H1 (cell line): ENCODE results near the gene CYLD. TPM values are rescaled to one million over a fixed set of nuclear protein-coding genes. Genes with fewer than 3 reads are reported as not detected.

Experiments used
- CTCF ChIA-PET: fragments of 300-600 bp; sonication (Branson Sonifier 250); formaldehyde crosslinking; loops from one replicate; lab custom pipeline; 2021; ENCODE audit not compliant: partially characterized antibody; lab: Charles Lee
- POLR2A ChIA-PET: fragments of 300-600 bp; sonication (Branson Sonifier 250); formaldehyde crosslinking; loops from one replicate; lab custom pipeline; 2021; ENCODE audit warnings: inconsistent platforms; ENCODE audit not compliant: partially characterized antibody; lab: Charles Lee
- DNase-seq, 2 experiments: peaks; one replicate each; pipeline versions ENCODE4 v3.0.0 to v3.0.0-alpha.2; 2010 to 2022; ENCODE audit warnings: low spot score in 2 of 2, low read depth in 1 of 2, mixed read lengths in 1 of 2
- FAIRE-seq: peaks from 2 replicates; lab custom pipeline; 2011; peaks lifted over from hg19 to GRCh38; lab: Jason Lieb, UNC
- H2AFZ ChIP-seq: 2 replicates; pipeline ENCODE4 v1.8.1; 2012; ENCODE audit warnings: low read length, inconsistent platforms
- H2AK5ac ChIP-seq: 2 replicates; pipeline ENCODE4 v1.6.1; 2013; ENCODE audit warnings: low read depth, low read length
- H2BK120ac ChIP-seq: replicated peaks from 2 replicates; pipeline ENCODE3; 2013; ENCODE audit warnings: low read depth, low read length, inconsistent platforms
- H2BK12ac ChIP-seq: 2 replicates; pipeline ENCODE4 v1.6.1; 2013; ENCODE audit warnings: low read depth, low read length
- H2BK15ac ChIP-seq: 2 replicates; pipeline ENCODE4 v1.6.1; 2013; ENCODE audit warnings: low read length
- H2BK20ac ChIP-seq: 2 replicates; pipeline ENCODE4 v1.6.1; 2013; ENCODE audit warnings: low read length
- H2BK5ac ChIP-seq: 2 replicates; pipeline ENCODE4 v1.6.1; 2013; ENCODE audit warnings: low read depth, low read length
- H3K14ac ChIP-seq: 2 replicates; pipeline ENCODE4 v1.6.1; 2013; ENCODE audit warnings: inconsistent platforms; ENCODE audit not compliant: insufficient read length
- H3K18ac ChIP-seq: 2 replicates; pipeline ENCODE4 v1.6.1; 2013; ENCODE audit warnings: low read length; ENCODE audit errors: extremely low read depth
- H3K23ac ChIP-seq: 2 replicates; pipeline ENCODE4 v1.6.1; 2013; ENCODE audit warnings: inconsistent platforms; ENCODE audit not compliant: insufficient read length
- H3K23me2 ChIP-seq: 2 replicates; pipeline ENCODE4 v1.6.1; 2013; ENCODE audit warnings: low read depth, low read length
- H3K27ac ChIP-seq: 2 replicates; pipeline ENCODE4 v1.6.1; 2011; ENCODE audit warnings: low read depth, low read length, inconsistent platforms
- H3K27me3 ChIP-seq, 4 experiments: replicated peaks in 1 of 4; 1 replicate in 1 of 4; 2 replicates in 3 of 4; pipeline versions ENCODE4 v1.6.1 to v1.8.1; 2011 to 2013; ENCODE audit warnings: low read length in 3 of 4, mild to moderate bottlenecking in 3 of 4, inconsistent platforms in 2 of 4, mixed read lengths in 2 of 4, moderate library complexity in 1 of 4; ENCODE audit not compliant: control insufficient read depth in 3 of 4, insufficient read depth in 3 of 4; ENCODE audit errors: extremely low read depth in 1 of 4
- H3K36me3 ChIP-seq, 4 experiments: 2 replicates each; pipeline versions ENCODE4 v1.6.1 to v1.8.1; 2011 to 2013; ENCODE audit warnings: mild to moderate bottlenecking in 4 of 4, low read length in 3 of 4, moderate library complexity in 2 of 4, control low read depth in 1 of 4, inconsistent platforms in 1 of 4; ENCODE audit not compliant: insufficient read depth in 4 of 4, control insufficient read depth in 2 of 4
- H3K4ac ChIP-seq: replicated peaks from 2 replicates; pipeline ENCODE3; 2013; ENCODE audit warnings: low read length, low read depth, mixed read lengths, inconsistent platforms; ENCODE audit not compliant: insufficient read length
- H3K4me1 ChIP-seq, 4 experiments: replicated peaks in 1 of 4; 1 replicate in 1 of 4; 2 replicates in 3 of 4; pipeline versions ENCODE4 v1.6.1 to v1.8.1; 2011 to 2013; ENCODE audit warnings: low read length in 3 of 4, inconsistent platforms in 2 of 4, mixed read lengths in 1 of 4; ENCODE audit not compliant: insufficient read depth in 4 of 4, control insufficient read depth in 3 of 4
- H3K4me2 ChIP-seq, 2 experiments: 2 replicates each; pipeline versions ENCODE4 v1.6.1 to v1.8.1; 2011 to 2013; ENCODE audit warnings: low read depth in 2 of 2, low read length in 2 of 2, control low read depth in 1 of 2, inconsistent platforms in 1 of 2, mild to moderate bottlenecking in 1 of 2; ENCODE audit not compliant: insufficient read depth in 1 of 2
- H3K4me3 ChIP-seq, 4 experiments: fragments of 200-600, 300-600 bp in 1 of 4; sonication (generic), shearing (Covaris generic), sonication (Bioruptor Twin) in 1 of 4; 2 replicates each; pipeline versions ENCODE4 v1.5.1 to v1.8.1; 2011 to 2016; ENCODE audit warnings: low read length in 4 of 4, low read depth in 3 of 4, control low read depth in 2 of 4, inconsistent platforms in 2 of 4, mild to moderate bottlenecking in 2 of 4, mixed read lengths in 1 of 4, moderate library complexity in 1 of 4; ENCODE audit not compliant: insufficient read depth in 2 of 4; ENCODE audit errors: extremely low read depth in 1 of 4
- H3K56ac ChIP-seq: replicated peaks from 2 replicates; pipeline ENCODE3; 2013; ENCODE audit warnings: low read depth, mild to moderate bottlenecking, mixed read lengths, low read length, inconsistent platforms; ENCODE audit not compliant: insufficient read length
- H3K79me1 ChIP-seq: 2 replicates; pipeline ENCODE4 v1.6.1; 2013; ENCODE audit warnings: low read depth, low read length, control low read depth
- H3K79me2 ChIP-seq, 2 experiments: 2 replicates each; pipeline versions ENCODE4 v1.6.1 to v1.8.1; 2012 to 2013; ENCODE audit warnings: low read length in 2 of 2, mild to moderate bottlenecking in 2 of 2, inconsistent platforms in 1 of 2; ENCODE audit not compliant: insufficient read depth in 2 of 2, control insufficient read depth in 1 of 2
- H3K9ac ChIP-seq, 4 experiments: replicated peaks in 1 of 4; 1 replicate in 1 of 4; 2 replicates in 3 of 4; pipeline versions ENCODE4 v1.6.1 to v1.8.1; 2011 to 2013; ENCODE audit warnings: low read depth in 3 of 4, low read length in 3 of 4, control low read depth in 2 of 4, mild to moderate bottlenecking in 2 of 4, moderate library complexity in 2 of 4, inconsistent platforms in 1 of 4; ENCODE audit errors: extremely low read depth in 1 of 4
- H3K9me3 ChIP-seq, 2 experiments: 2 replicates each; pipeline versions ENCODE4 v1.6.1 to v1.8.1; 2012 to 2013; ENCODE audit warnings: mild to moderate bottlenecking in 2 of 2, moderate library complexity in 2 of 2, control low read depth in 1 of 2, inconsistent platforms in 1 of 2, low read depth in 1 of 2, low read length in 1 of 2, mixed read lengths in 1 of 2; ENCODE audit not compliant: insufficient read depth in 2 of 2
- H4K20me1 ChIP-seq, 2 experiments: replicated peaks in 1 of 2; 2 replicates each; pipeline versions ENCODE3 to v1.8.1; 2011 to 2013; ENCODE audit warnings: inconsistent platforms in 2 of 2, low read length in 2 of 2, mild to moderate bottlenecking in 1 of 2; ENCODE audit not compliant: insufficient read depth in 2 of 2, control insufficient read depth in 1 of 2
- H4K5ac ChIP-seq: 2 replicates; pipeline ENCODE4 v1.6.1; 2013; ENCODE audit warnings: low read length, low read depth, mixed read lengths, inconsistent platforms; ENCODE audit not compliant: insufficient read length
- H4K8ac ChIP-seq: 2 replicates; pipeline ENCODE4 v1.8.0; 2013; ENCODE audit warnings: mild to moderate bottlenecking, moderate library complexity, low read length, inconsistent platforms; ENCODE audit not compliant: insufficient read depth; ENCODE audit errors: extremely low read depth
- H4K91ac ChIP-seq: replicated peaks from 2 replicates; pipeline ENCODE3; 2013; ENCODE audit warnings: low read length, mixed read lengths, inconsistent platforms; ENCODE audit not compliant: insufficient read length
- BCL11A ChIP-seq, 2 experiments: IDR thresholded peaks; one replicate each; pipeline ENCODE4 v1.6.1; 2011; ENCODE audit warnings: low read depth in 2 of 2, low read length in 2 of 2, mild to moderate bottlenecking in 2 of 2
- CBX8 ChIP-seq: fragments of 300-800, 300-1000 bp; sonication (generic); IDR thresholded peaks from 2 replicates; pipeline ENCODE4 v1.7.1; 2016; ENCODE audit warnings: low read depth, low read length, borderline replicate concordance
- CEBPB ChIP-seq: IDR thresholded peaks from 2 replicates; pipeline ENCODE4 v1.6.1; 2012; ENCODE audit warnings: low read depth, low read length
- EGR1 ChIP-seq: IDR thresholded peaks from 2 replicates; pipeline ENCODE4 v1.6.1; 2011; ENCODE audit warnings: low read depth, low read length, borderline replicate concordance
- HDAC2 ChIP-seq, 2 experiments: fragments of 300-600 bp in 1 of 2; sonication (generic) in 1 of 2; IDR thresholded peaks; 2 replicates each; pipeline ENCODE4 v1.6.1; 2011 to 2012; ENCODE audit warnings: low read depth in 2 of 2, low read length in 2 of 2, mild to moderate bottlenecking in 2 of 2, moderate library complexity in 2 of 2, borderline replicate concordance in 1 of 2, inconsistent platforms in 1 of 2
- JUN ChIP-seq: IDR thresholded peaks from 2 replicates; pipeline ENCODE4 v1.6.1; 2011; ENCODE audit warnings: low read depth, mild to moderate bottlenecking, improper control_type of control experiment, low read length
- KDM5A ChIP-seq: fragments of 200-600 bp; IDR thresholded peaks from 2 replicates; pipeline ENCODE4 v1.7.1; 2012; ENCODE audit warnings: mild to moderate bottlenecking, low read length, inconsistent platforms, mixed read lengths
- NANOG ChIP-seq: IDR thresholded peaks from 2 replicates; pipeline ENCODE4 v1.6.1; 2011; ENCODE audit warnings: low read length, low read depth, mild to moderate bottlenecking, inconsistent platforms; ENCODE audit not compliant: insufficient read depth, poor library complexity, severe bottlenecking
- SP1 ChIP-seq: IDR thresholded peaks from 2 replicates; pipeline ENCODE4 v1.6.1; 2011; ENCODE audit warnings: low read depth, low read length
- TEAD4 ChIP-seq: IDR thresholded peaks from 2 replicates; pipeline ENCODE4 v1.6.1; 2012; ENCODE audit warnings: low read depth, low read length, inconsistent platforms, mixed read lengths
- WGBS, 2 experiments: shearing (Covaris generic) in 1 of 2; methylation state at CpG; one replicate each; pipeline versions ENCODE4 v1.1.6 to v1.1.7; 2013 to 2015; ENCODE audit warnings: low lambda C conversion rate in 2 of 2, mixed read lengths in 2 of 2, inconsistent platforms in 1 of 2, low coverage in 1 of 2, missing lambda C conversion rate in 1 of 2; ENCODE audit not compliant: insufficient replicate concordance in 2 of 2, insufficient coverage in 1 of 2, insufficient read length in 1 of 2; ENCODE audit errors: extremely low coverage in 1 of 2, missing lambda C conversion rate in 1 of 2; 5-methylcytosine and 5-hydroxymethylcytosine counted together
- polyA plus RNA-seq, 7 experiments: library from polyadenylated mRNA; depleted of rRNA in 3 of 7; stranded (reverse) in 5 of 7; unstranded in 2 of 7; fragments of >200 nt in 5 of 7; fragments of 200-250 nt in 2 of 7; gene quantifications; 1 replicate in 5 of 7; 2 replicates in 1 of 7; 4 replicates in 1 of 7; pipeline versions ENCODE4 v1.2.1 to v1.2.3, GENCODE V29; 2011 to 2013; ENCODE audit warnings: missing spikeins in 2 of 7, mixed read lengths in 2 of 7
- total RNA-seq: library from RNA; stranded (reverse); fragmentation: NEBNext Ultra II Directional; extraction: Animal tissue kit (Norgen Biotek cat#: 25700); gene quantifications from 2 replicates; pipeline ENCODE4 v1.2.1, GENCODE V29; 2021
- TF ChIP-seq, protein P1 (sequence below), 3 experiments: IDR thresholded peaks; 1 replicate in 2 of 3; 2 replicates in 1 of 3; pipeline versions ENCODE4 v1.5.1 to v1.6.1; 2011; ENCODE audit warnings: low read length in 3 of 3, mild to moderate bottlenecking in 3 of 3, inconsistent platforms in 2 of 3, low read depth in 1 of 3, moderate library complexity in 1 of 3; ENCODE audit not compliant: insufficient read depth in 1 of 3; ENCODE audit errors: control extremely low read depth in 1 of 3
- TF ChIP-seq, protein P2 (sequence below): IDR thresholded peaks from 2 replicates; pipeline ENCODE4 v1.6.1; 2012; ENCODE audit warnings: inconsistent platforms

The CYLD gene
- total and polyA plus RNA-seq, 2 of the 8 experiments (the other 6 are each of a cell fraction or from before 2014, with no cell fraction given), result 3.7 to 18.8 TPM

DNA sequence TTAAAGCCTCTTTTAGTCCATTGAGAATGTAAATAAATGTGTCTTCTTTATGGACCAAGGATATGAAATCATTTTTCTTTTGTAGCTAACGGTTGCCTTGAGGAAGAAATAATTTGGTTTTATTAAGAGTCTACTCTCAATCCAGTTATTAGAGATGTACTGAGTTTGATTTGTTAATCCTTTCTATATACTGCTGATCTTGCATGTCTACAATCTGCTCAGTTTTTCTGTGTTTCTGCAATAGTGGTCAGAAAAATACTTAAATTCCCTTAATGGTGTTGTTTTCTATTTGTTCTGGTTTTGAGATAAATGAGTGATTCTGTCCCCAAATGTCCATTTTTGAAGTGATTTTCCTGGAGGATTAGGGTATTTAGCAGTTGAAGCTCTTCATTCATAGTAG is 54.9 kb downstream of the CYLD start:
- FAIRE-seq (no peak), DNase-seq (no peak)
- Histone ChIP-seq H3K79me2 (no peaks in the 10 kb centered on the region), H3K23me2 (no peaks in the 10 kb centered on the region), H2BK15ac (no peak overlapping the region), H3K9me3 (no peaks in the 10 kb centered on the region), H2AFZ (no peak overlapping the region), H2BK120ac (no peak overlapping the region), H2BK12ac (no peak overlapping the region), H2AK5ac (no peak overlapping the region), H4K8ac (no peak overlapping the region), H3K4me1 (no peaks in the 10 kb centered on the region), H4K20me1 (no peaks in the 10 kb centered on the region), H3K9ac (no peak overlapping the region), H3K27ac (no peak overlapping the region), H3K4me2 (no peak overlapping the region), H3K23ac (no peak overlapping the region), H3K4ac (no peak overlapping the region), H3K36me3 (no peaks in the 10 kb centered on the region), H2BK5ac (no peak overlapping the region), H3K18ac (no peak overlapping the region), H4K91ac (no peak overlapping the region), H3K4me3 (no peak overlapping the region), H2BK20ac (no peak overlapping the region), H3K14ac (no peak overlapping the region), H3K79me1 (no peaks in the 10 kb centered on the region), H3K56ac (no peak overlapping the region), H3K27me3 (no peaks in the 10 kb centered on the region), H4K5ac (no peak overlapping the region)
- POLR2A ChIA-PET, result no interaction called here
- 86% methylated on average over 1 of the region's 1 CpG; no CpG with 5 or more reads in 1 of the 2 experiments for WGBS, 2 experiments
- CTCF ChIA-PET, result interaction anchor here (4.2 to 13.4 kb wide), 2 partner anchors 9 to 124 kb away, joined by 30 to 251 read pairs; partner anchors contain the start of gene SNX20
- TF ChIP-seq, protein P1, sequence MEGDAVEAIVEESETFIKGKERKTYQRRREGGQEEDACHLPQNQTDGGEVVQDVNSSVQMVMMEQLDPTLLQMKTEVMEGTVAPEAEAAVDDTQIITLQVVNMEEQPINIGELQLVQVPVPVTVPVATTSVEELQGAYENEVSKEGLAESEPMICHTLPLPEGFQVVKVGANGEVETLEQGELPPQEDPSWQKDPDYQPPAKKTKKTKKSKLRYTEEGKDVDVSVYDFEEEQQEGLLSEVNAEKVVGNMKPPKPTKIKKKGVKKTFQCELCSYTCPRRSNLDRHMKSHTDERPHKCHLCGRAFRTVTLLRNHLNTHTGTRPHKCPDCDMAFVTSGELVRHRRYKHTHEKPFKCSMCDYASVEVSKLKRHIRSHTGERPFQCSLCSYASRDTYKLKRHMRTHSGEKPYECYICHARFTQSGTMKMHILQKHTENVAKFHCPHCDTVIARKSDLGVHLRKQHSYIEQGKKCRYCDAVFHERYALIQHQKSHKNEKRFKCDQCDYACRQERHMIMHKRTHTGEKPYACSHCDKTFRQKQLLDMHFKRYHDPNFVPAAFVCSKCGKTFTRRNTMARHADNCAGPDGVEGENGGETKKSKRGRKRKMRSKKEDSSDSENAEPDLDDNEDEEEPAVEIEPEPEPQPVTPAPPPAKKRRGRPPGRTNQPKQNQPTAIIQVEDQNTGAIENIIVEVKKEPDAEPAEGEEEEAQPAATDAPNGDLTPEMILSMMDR (IDR thresholded peaks at IDR 0.05; ENCODE audit: control extremely low read depth in 1 of 3, insufficient read depth in 1 of 3, low read depth in 1 of 3, low read length in 3 of 3), result no peak
- TF ChIP-seq EGR1 (no peak), BCL11A (IDR thresholded peaks at IDR 0.05; ENCODE audit: low read depth in 2 of 2, low read length in 2 of 2) (no peak), JUN (no peak), SP1 (no peak), TEAD4 (no peak), KDM5A (no peak), HDAC2 (IDR thresholded peaks at IDR 0.05; ENCODE audit: borderline replicate concordance in 1 of 2, low read depth in 2 of 2, low read length in 2 of 2) (no peak), CEBPB (no peak), NANOG (no peak), CBX8 (no peak)
- TF ChIP-seq, protein P2, sequence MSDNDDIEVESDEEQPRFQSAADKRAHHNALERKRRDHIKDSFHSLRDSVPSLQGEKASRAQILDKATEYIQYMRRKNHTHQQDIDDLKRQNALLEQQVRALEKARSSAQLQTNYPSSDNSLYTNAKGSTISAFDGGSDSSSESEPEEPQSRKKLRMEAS, result no peak
